ENCODE results near the gene OAS2.

- TF ChIP-seq, protein P1, sequence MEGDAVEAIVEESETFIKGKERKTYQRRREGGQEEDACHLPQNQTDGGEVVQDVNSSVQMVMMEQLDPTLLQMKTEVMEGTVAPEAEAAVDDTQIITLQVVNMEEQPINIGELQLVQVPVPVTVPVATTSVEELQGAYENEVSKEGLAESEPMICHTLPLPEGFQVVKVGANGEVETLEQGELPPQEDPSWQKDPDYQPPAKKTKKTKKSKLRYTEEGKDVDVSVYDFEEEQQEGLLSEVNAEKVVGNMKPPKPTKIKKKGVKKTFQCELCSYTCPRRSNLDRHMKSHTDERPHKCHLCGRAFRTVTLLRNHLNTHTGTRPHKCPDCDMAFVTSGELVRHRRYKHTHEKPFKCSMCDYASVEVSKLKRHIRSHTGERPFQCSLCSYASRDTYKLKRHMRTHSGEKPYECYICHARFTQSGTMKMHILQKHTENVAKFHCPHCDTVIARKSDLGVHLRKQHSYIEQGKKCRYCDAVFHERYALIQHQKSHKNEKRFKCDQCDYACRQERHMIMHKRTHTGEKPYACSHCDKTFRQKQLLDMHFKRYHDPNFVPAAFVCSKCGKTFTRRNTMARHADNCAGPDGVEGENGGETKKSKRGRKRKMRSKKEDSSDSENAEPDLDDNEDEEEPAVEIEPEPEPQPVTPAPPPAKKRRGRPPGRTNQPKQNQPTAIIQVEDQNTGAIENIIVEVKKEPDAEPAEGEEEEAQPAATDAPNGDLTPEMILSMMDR (IDR thresholded peaks at IDR 0.05 in 2 of 3, conservative IDR thresholded peaks at IDR 0.05 in 1 of 3; ENCODE audit: insufficient read depth in 2 of 3, low read depth in 1 of 3, low read length in 3 of 3), result no peak
- no peak for TF ChIP-seq SP1 (CRISPR knock-in tag; IDR thresholded peaks at IDR 0.05)
- no peak for TF ChIP-seq ZNF512 (tag; IDR thresholded peaks at IDR 0.05)
- no peak for TF ChIP-seq NBN (IDR thresholded peaks at IDR 0.05; ENCODE audit: low read depth)
- TF ChIP-seq NRF1 (conservative IDR thresholded peaks at IDR 0.05 in 1 of 2, IDR thresholded peaks at IDR 0.05 in 1 of 2), result no peak
- no peak for TF ChIP-seq C11orf30 (IDR thresholded peaks at IDR 0.05; ENCODE audit: low read depth)
- no peak for TF ChIP-seq ZNF3 (CRISPR knock-in tag; IDR thresholded peaks at IDR 0.05)
- TF ChIP-seq, protein P2, sequence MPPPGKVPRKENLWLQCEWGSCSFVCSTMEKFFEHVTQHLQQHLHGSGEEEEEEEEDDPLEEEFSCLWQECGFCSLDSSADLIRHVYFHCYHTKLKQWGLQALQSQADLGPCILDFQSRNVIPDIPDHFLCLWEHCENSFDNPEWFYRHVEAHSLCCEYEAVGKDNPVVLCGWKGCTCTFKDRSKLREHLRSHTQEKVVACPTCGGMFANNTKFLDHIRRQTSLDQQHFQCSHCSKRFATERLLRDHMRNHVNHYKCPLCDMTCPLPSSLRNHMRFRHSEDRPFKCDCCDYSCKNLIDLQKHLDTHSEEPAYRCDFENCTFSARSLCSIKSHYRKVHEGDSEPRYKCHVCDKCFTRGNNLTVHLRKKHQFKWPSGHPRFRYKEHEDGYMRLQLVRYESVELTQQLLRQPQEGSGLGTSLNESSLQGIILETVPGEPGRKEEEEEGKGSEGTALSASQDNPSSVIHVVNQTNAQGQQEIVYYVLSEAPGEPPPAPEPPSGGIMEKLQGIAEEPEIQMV (tag; conservative IDR thresholded peaks at IDR 0.05; ENCODE audit: low read depth), result no peak
- TF ChIP-seq CSDE1 (IDR thresholded peaks at IDR 0.05), result no peak
These were observed 32.4 kb downstream of the OAS2 start for GRCh38 chr12:113010701-113011100.
